AML-193 (cell line): ENCODE results near the gene RBM18.

ENCODE experiments used
- DNase-seq, 2 experiments: peaks; one replicate each; lab custom pipeline; 2025; lab: John Stamatoyannopoulos, UW

Gene RBM18

DNA sequence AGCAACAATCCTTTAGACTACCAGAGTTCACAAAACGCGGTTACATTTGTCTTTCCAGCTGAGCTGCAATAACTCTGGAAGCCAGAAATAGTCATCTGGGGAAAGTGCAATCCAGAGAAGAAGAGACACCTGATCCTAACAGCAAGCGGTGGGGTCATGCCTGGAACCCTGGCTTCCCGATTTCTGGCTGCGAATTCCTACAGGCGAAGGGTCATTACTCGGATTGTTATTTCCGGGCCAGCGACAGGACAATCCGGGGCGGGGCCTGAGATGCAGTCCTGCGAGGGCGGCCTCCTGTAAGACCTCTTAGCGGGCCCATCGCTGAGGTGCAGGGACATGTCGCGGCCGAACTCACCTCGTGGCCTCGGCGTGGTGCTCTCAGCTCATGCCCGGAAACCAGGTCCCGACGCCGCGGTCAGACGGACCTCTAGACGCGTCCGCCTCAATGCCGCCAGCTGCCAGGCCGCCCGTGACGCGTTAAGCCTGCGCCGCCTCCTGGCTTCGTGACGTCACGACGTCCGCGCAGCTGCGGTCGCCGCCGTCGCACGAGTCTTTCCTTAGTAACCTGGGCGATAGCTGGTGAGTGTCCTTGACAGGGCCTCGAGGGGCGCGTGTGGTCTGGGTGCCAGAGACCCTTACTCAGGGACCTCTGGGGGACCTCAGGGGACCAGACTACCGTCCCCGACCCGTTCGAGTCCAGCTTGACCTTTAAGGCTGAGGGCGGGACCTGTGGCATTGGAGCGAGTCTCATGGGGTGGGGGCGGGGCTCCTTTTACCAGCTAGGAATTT lies at the start of gene RBM18, which contains the start of gene MRRF:
TSS of gene RBM18 (minus strand) at position 481 of the 789 bp plus-strand sequence. CDS start 3,348 bp downstream, outside the sequence.
TSS of gene MRRF (plus strand) at position 523 of the 789 bp plus-strand sequence. CDS start 6,010 bp downstream, outside the sequence.
- peak; percentile 71 to 74 for DNase-seq

GRCh38 chr9:122314165-122314564 lies 49.5 kb upstream of the RBM18 start:
- DNase-seq = no peak

DNA sequence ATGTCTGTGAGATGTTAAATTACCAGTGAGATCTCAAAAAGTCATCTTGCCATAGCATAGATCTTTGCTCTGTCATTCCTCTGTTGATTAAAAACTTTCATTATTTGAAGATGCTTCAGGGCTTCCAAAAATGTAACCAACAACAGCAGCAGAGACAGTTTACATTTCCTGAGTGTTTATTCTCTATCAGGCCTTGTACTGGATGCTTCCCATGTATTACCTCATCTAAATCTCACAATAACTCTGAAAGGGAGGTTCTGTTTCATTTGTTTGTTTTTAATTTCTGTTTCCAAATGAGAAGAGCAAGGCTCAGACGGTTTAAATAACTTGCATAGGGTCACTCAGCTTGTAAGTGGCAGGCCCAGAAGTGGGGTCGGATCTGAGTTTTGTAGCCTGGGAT lies 45.2 kb upstream of the RBM18 start:
- no peak for DNase-seq

GRCh38 chr9:122307925-122308324 lies 43.3 kb upstream of the RBM18 start:
- no peak for DNase-seq

DNA sequence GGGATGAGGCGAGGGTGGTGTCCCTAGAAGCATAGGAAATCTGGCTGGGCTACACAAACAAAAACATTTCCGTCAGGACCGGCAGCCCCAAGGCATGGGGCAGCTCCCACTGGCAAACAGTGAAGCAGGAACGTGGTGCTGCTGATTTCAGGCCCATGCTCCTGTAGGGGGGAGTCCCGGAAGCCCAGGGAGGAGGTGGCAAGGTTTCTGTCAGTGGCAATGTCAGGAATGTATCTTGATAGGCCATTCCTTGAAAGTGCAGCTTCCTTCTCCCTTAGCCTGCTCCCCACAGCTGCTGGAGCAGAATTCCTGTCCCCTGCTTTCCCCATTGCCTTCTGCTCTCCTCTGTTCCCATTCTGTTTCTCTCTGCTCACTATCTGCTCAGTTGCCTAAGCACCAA lies 42.4 kb upstream of the RBM18 start:
- no peak for DNase-seq

DNA sequence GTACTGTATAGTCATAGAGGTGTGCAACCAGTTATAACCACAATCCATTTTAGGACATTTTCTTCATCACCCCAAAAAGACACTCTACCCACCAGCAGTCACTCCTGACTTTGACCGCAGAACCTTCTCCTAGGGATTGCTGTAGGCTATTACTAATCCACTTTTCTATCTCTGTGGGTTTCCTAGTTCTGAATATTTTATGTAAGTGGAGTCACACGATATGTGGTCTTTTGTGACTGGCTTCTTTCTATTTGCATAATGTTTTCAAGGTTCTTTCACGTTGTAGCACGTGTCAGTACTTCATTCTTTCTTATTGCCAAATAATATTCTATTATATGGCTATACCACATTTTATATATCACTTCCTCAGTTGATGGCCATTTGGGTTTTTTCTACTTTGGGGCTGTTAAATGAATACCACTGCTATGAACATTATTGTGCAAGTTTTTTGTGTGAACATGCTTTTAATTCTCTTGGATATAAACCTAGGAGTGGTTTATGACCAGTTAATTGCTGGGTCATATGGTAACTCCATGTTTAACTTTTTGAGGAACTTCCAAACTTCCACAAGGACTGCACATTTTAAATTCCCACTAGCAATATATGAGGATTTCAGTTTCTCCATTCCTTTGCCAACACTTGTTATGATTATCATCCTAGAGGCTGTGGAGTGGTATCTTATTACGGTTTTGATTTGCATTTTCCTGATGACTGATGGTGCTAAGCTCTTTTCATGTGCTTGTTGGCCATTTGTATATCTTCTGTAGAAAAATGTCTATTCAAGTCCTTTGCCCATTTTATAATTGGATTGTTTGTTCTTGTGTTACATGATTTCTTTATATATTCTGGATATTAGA lies 37.8 kb upstream of the RBM18 start:
- no peak for DNase-seq

- peak; percentile 59 to 65 for DNase-seq
These were observed 32.9 kb upstream of the RBM18 start for GRCh38 chr9:122297512-122297911.

- no peak for DNase-seq
These were observed 29.9 kb upstream of the RBM18 start for GRCh38 chr9:122294531-122294930.

- DNase-seq = no peak
These were observed 26.8 kb upstream of the RBM18 start for GRCh38 chr9:122291458-122291857.

- no peak for DNase-seq
These were observed 22.6 kb upstream of the RBM18 start for GRCh38 chr9:122287214-122287720.

GRCh38 chr9:122286764-122287163 lies 22.1 kb upstream of the RBM18 start:
- DNase-seq = no peak

DNA sequence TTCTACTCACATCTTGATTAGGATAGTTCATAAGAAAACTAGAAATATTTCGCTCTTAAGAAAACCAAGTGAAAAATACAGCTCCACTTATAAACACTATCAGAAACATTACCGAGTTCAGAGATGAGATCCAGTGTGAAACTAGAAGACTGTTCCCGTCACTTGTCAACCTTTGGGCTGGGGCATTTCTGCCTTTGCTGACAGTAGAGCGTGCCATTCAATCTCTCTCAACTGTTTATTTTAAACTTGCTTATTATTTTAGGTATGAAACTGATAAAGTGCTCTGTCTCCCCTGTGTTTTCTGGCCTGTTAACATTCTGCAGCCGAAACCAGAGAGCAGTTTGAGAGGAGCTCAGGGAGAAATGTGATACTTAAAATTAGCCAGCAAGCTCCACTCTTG lies 16.7 kb upstream of the RBM18 start:
- DNase-seq = no peak

GRCh38 chr9:122277285-122277897 lies 12.8 kb upstream of the RBM18 start:
- DNase-seq = no peak

DNA sequence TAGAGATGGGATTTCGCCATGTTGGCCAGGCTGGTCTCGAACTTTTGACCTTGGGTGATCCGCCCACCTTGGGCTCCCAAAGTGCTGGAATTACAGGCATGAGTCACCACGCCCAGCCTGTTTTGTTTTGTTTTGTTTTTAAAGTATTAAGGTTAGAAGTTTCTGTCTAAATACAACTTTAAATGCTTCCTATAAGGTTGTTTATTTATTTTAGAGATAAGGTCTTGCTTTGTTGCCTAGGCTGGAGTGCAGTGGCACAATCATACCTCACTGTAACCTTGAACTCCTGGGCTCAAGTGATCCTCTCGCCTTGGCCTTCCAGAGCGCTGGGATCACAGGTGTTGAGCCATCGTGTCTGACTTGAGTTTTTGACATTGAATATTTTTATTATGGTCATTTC lies 11.5 kb upstream of the RBM18 start:
- DNase-seq = no peak

GRCh38 chr9:122274055-122274454 lies 9.4 kb upstream of the RBM18 start:
- no peak for DNase-seq

GRCh38 chr9:122268041-122268814 lies 3.6 kb upstream of the RBM18 start:
- no peak for DNase-seq

DNA sequence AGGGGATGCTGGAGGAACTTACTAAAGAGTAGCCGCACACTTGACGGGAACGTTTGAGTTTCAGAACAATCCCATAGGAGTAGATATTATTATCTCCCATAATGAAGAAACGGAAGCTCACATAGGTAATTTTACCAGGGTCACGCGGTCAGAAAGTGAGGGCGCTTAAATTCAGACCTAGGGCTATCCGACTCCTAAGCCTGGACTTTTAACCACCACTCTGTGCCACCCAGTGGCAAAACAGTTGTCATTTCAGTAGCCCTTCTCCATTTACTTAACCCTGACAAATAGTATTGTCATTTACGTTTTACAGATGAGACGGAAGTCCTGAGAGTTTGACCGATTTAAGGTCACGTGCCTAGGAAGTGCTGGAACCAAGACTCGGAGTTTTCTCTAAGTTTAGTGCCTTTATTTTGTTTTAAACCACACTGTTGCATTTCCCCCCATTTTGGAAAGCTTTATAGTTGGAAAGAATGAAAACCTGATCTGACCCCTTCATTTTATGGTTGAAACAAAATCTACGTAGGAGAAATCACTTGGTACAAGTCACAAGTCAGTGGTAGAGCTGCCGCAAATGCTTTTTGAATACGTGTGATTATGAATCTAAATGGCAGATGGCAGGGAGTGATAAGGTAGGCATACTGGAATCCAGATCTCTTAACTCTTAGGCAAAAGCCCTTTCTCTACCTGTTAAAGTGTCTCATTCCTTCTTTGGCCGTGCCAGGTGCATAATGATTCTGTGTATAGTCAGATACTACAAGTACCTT lies 692 bp upstream of the RBM18 start:
- DNase-seq = peak; percentile 54 to 60

- no peak for DNase-seq
These were observed 816 bp downstream of the RBM18 start for GRCh38 chr9:122263699-122264349.

DNA sequence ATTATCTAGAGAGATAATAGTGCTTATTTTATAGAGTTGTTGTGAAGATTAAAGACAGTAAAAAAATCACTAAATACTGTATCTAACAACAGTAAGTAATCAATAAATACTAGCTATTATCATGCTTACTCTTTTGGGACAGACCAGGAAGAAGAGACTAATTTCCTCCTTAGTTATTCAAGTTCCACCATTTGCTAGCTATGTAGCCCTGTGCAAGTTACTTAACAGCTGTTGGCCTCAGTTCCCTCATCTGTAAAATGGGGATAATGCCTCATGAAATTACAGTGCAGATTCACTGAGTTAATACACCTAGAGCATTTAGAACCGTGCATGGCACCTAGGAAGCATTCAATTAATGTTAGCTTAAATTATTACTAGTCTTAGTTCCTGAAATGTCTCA lies 2.6 kb downstream of the RBM18 start:
- DNase-seq = no peak

GRCh38 chr9:122261469-122261881 lies 3.2 kb downstream of the RBM18 start:
- peak; percentile 9 to 21 for DNase-seq
